ENCODE results near the gene C9orf85. TPM values are rescaled to one million over a fixed set of nuclear protein-coding genes. Genes with fewer than 3 reads are reported as not detected.
"Not testable (repeated sequence)": the region's sequence is repeated elsewhere in the genome, so short reads cannot be mapped to it uniquely, and the experiment has no call there.

C9orf85 gene
- total and polyA plus RNA-seq, 8 donors = 8.3 to 20.8 (median 18.2) TPM

GRCh38 chr9:71937070-71937625 lies 25.7 kb downstream of the C9orf85 start:
- no peaks in the 10 kb centered on the region for H3K4me1 ChIP-seq
- intact Hi-C loops (cut with DNase I) = no loop called here
- H3K27ac ChIP-seq = no peak overlapping the region
- H3K36me3 ChIP-seq = no peaks in the 10 kb centered on the region
- H3K9me3 ChIP-seq = no peaks in the 10 kb centered on the region
- ATAC-seq = no peak
- no peak for TF ChIP-seq CTCF (IDR thresholded peaks at IDR 0.05)
- DNase-seq = no peak
- H3K27me3 ChIP-seq = no peaks in the 10 kb centered on the region
- H3K4me3 ChIP-seq = no peak overlapping the region

- no peak for DNase-seq
- Histone ChIP-seq H3K27me3 (no peaks in the 10 kb centered on the region), H3K4me1 (no peaks in the 10 kb centered on the region), H3K27ac (no peak overlapping the region), H3K36me3 (no peaks in the 10 kb centered on the region), H3K4me3 (no peak overlapping the region), H3K9me3 (no peaks in the 10 kb centered on the region)
- intact Hi-C loops (cut with DNase I) = no loop called here
- ATAC-seq = no peak
- no peak for TF ChIP-seq CTCF (IDR thresholded peaks at IDR 0.05)
Observed at GRCh38 chr9:71937898-71938297, 26.5 kb downstream of the C9orf85 start.

GRCh38 chr9:71941060-71941568 lies 29.7 kb downstream of the C9orf85 start:
- Histone ChIP-seq H3K4me1 (no peaks in the 10 kb centered on the region), H3K36me3 (no peaks in the 10 kb centered on the region), H3K27me3 (no peaks in the 10 kb centered on the region), H3K27ac (no peak overlapping the region), H3K4me3 (no peak overlapping the region), H3K9me3 (no peaks in the 10 kb centered on the region)
- TF ChIP-seq CTCF (IDR thresholded peaks at IDR 0.05) = no peak
- intact Hi-C loops (cut with DNase I) = no loop called here
- DNase-seq = no peak
- ATAC-seq = no peak

GRCh38 chr9:71941998-71942567 lies 30.6 kb downstream of the C9orf85 start:
- Histone ChIP-seq H3K36me3 (no peaks in the 10 kb centered on the region), H3K4me1 (no peaks in the 10 kb centered on the region), H3K4me3 (no peak overlapping the region), H3K9me3 (no peaks in the 10 kb centered on the region), H3K27ac (no peak overlapping the region), H3K27me3 (no peaks in the 10 kb centered on the region)
- ATAC-seq (no peak), DNase-seq (no peak)
- TF ChIP-seq CTCF (IDR thresholded peaks at IDR 0.05) = no peak
- intact Hi-C loops (cut with DNase I) = no loop called here

GRCh38 chr9:71944754-71945375 lies 33.4 kb downstream of the C9orf85 start:
- H3K4me3 ChIP-seq = no peak overlapping the region
- intact Hi-C loops (cut with DNase I) = no loop called here
- no peak for ATAC-seq
- peaks cover 0 to 10% of the 10 kb centered on the region in 2 donors for H3K36me3 ChIP-seq
- no peaks in the 10 kb centered on the region for H3K4me1 ChIP-seq
- H3K27ac ChIP-seq = no peak overlapping the region
- no peaks in the 10 kb centered on the region for H3K27me3 ChIP-seq
- no peaks in the 10 kb centered on the region for H3K9me3 ChIP-seq
- no peak for TF ChIP-seq CTCF (IDR thresholded peaks at IDR 0.05)
- DNase-seq = no peak

GRCh38 chr9:71954652-71955051 lies 43.2 kb downstream of the C9orf85 start:
- intact Hi-C loops (cut with DNase I); DNase-seq; ATAC-seq: not testable (repeated sequence)

More at GRCh38 chr9:71954652-71955051, 43.2 kb downstream of the C9orf85 start:
- H3K4me3 ChIP-seq, H3K27me3 ChIP-seq, H3K27ac ChIP-seq, H3K4me1 ChIP-seq, H3K9me3 ChIP-seq: not testable (repeated sequence)
- H3K36me3 ChIP-seq = peaks cover 0 to 16% of the 10 kb centered on the region in 2 donors
